Subcutaneous abdominal adipose tissue (tissue), 5 donors: ENCODE measurements around the gene SYNJ2.

ENCODE experiments used
- H3K27ac ChIP-seq: one replicate; pipeline ENCODE4 v1.7.0; 2013; ENCODE audit warnings: low read depth, mild to moderate bottlenecking, inconsistent platforms, low read length, moderate library complexity
- H3K27me3 ChIP-seq, 5 donors: one replicate each; pipeline ENCODE4 v1.7.0; 2013; ENCODE audit warnings: low read length in 5 of 5, inconsistent platforms in 1 of 5; ENCODE audit not compliant: control insufficient read depth in 5 of 5, insufficient read depth in 4 of 5
- H3K36me3 ChIP-seq, 5 donors: one replicate each; pipeline ENCODE4 v1.7.0; 2013; ENCODE audit warnings: low read length in 5 of 5; ENCODE audit not compliant: control insufficient read depth in 5 of 5, insufficient read depth in 5 of 5
- H3K4me1 ChIP-seq, 5 donors: one replicate each; pipeline ENCODE4 v1.7.0; 2013; ENCODE audit warnings: low read length in 5 of 5, mild to moderate bottlenecking in 3 of 5, moderate library complexity in 1 of 5; ENCODE audit not compliant: control insufficient read depth in 5 of 5, insufficient read depth in 5 of 5
- H3K4me3 ChIP-seq, 5 donors: one replicate each; pipeline ENCODE4 v1.7.0; 2013; ENCODE audit warnings: low read length in 5 of 5, low read depth in 1 of 5
- H3K9ac ChIP-seq, 5 donors: one replicate each; pipeline ENCODE4 v1.7.0; 2013; ENCODE audit warnings: low read length in 5 of 5, mild to moderate bottlenecking in 4 of 5, moderate library complexity in 3 of 5
- H3K9me3 ChIP-seq, 5 donors: one replicate each; pipeline ENCODE4 v1.7.0; 2013; ENCODE audit warnings: low read length in 5 of 5; ENCODE audit not compliant: control insufficient read depth in 5 of 5
- donor health status: healthy.
- donor health status: healthy.
- donor health status: healthy.
- donor health status: healthy.
- donor health status: healthy.

SYNJ2 gene

DNA sequence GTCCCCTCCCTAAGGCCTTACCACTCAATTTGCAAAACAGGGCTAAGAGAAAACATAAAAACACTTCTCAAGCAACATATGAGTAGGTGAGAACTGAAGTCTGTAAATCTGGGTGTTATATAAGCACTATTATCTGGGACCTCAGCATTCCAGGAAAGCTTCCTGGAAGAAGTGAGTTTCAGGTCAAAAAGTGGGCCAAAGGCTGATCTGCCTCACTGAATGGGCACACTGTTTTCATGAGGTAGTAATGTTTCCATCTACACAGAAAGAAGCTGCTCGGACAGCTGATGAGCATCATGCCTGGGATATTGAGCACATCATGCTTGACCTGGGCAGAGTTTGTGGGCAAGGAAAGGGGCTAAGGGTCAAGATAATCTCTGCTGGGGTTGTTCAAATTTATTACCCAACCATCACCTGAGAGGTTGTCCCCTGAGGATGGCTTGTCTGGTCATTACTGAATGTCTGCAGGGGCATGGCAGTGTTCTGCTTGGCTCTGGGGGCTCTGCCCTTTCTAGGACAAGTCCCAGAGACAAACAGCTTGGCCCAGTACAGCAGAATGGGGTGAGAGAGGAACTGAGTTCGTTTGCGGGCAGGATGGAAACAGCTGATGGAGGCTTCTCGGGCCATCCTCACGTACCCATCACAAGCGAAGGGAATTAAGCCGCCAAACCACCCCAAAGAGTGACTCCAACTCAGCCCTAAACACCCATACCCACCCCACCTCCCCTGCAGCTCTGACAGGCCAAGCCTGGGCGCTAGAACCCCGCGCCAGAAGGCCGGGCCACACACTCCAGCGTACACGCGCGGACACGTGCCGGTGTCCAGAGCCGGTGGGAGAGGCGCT lies 1.2 kb upstream of the SYNJ2 start:
- peaks cover 0 to 8% (median 3%) of the 10 kb centered on the region in 5 donors for H3K27me3 ChIP-seq
- no peaks in the 10 kb centered on the region for H3K9me3 ChIP-seq
- peaks cover 0 to 22% (median 17%) of the 10 kb centered on the region in 5 donors for H3K4me1 ChIP-seq
- H3K4me3 ChIP-seq, result peak overlapping the region in 4 of 5 donors; percentile 68 to 76 (median 69)
- no peaks in the 10 kb centered on the region for H3K36me3 ChIP-seq
- peak overlapping the region in 2 of 5 donors; percentile 27 to 52 for H3K9ac ChIP-seq
- no peak overlapping the region for H3K27ac ChIP-seq

DNA sequence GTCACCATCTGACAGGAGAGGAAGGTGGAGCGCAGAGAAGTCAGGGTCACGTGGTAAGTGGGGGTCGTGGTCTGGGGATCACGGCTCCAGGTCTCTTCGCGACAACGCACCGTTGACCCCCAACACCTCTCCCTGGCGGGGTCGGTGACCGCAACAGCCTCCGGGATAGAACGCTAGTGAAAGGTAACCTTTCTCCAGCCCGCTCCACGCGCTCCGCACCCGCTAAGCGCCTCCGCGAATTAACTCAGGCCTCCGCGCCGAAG lies 600 bp upstream of the SYNJ2 start:
- H3K36me3 ChIP-seq, result no peaks in the 10 kb centered on the region
- H3K9me3 ChIP-seq, result no peaks in the 10 kb centered on the region
- peak overlapping the region in 2 of 5 donors; percentile 27 to 52 for H3K9ac ChIP-seq
- no peak overlapping the region for H3K27ac ChIP-seq
- peak overlapping the region in 4 of 5 donors; percentile 68 to 76 (median 69) for H3K4me3 ChIP-seq
- peaks cover 0 to 8% (median 3%) of the 10 kb centered on the region in 5 donors for H3K27me3 ChIP-seq
- H3K4me1 ChIP-seq, result peaks cover 0 to 22% (median 17%) of the 10 kb centered on the region in 5 donors

DNA sequence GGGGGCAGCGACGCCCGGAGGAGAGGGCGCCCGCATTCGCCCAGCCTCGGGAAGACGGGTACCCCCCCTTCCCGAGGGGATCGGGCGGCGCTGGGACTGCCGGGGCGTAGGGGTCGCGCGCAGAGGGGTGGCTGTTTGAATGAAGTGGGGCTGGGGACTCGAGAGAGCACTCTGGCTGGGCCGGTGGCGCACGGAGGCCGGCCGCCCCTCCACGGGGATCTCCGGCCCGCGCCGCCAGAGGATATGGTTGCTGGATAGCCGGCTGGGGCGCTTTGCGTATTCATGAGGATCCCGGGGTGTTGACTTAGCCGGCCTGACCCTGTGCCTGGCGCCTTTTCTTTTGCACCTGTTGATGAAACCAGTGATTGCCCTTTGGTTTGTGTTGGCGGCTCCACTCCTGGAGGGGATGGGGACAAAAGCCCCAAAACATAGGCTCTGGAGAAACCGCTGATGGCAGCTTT lies 469 bp downstream of the SYNJ2 start:
- Histone ChIP-seq H3K27ac (no peak overlapping the region), H3K36me3 (no peaks in the 10 kb centered on the region), H3K9me3 (no peaks in the 10 kb centered on the region), H3K27me3 (peaks cover 0 to 8% (median 3%) of the 10 kb centered on the region in 5 donors), H3K4me3 (peak overlapping the region; percentile 54 to 76 (median 68)), H3K4me1 (peaks cover 0 to 22% (median 17%) of the 10 kb centered on the region in 5 donors), H3K9ac (peak overlapping the region in 3 of 5 donors; percentile 42 to 56 (median 52))

DNA sequence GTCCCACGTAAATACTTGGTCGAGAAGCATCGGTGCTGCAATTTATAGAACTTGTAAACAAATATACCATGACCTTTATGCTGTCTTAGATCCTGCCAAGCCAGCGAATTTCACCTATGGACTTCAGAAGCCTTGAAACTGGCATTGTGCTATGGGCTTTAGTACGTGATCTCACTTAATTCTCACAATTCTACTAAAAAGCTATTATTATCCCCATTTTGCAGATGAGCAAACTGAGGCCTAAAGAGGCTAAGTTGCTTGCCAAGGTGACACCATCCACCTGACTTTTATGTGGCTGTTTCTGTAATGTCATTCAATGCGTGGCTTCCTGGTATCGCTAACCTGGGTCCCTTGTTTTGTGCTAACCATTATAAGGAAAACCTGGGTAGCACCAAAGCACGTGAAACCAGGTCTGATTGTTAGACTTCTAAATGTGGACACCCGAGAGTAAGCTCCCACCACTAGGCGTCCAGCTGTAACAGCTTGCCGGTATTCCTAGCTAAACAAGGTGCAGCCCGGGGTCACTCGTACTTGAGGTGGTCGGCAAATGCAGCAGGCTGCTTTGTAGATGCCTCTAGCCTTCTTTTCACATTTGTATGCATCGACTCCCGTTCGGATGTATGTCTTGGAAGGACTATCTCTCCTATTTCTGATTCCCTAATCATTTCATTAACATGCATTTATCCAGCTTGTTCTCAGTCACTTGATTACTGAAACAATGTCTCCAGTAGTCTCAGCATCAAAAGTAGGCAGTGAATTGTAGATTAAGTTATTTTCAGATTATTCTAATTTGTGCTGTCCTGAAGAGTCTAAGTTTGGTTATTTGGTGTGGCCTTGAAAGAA lies 1.1 kb downstream of the SYNJ2 start:
- Histone ChIP-seq H3K4me1 (peaks cover 0 to 22% (median 17%) of the 10 kb centered on the region in 5 donors), H3K27ac (no peak overlapping the region), H3K36me3 (no peaks in the 10 kb centered on the region), H3K9ac (peak overlapping the region in 2 of 5 donors; percentile 42 to 56), H3K9me3 (no peaks in the 10 kb centered on the region), H3K4me3 (peak overlapping the region; percentile 54 to 76 (median 68)), H3K27me3 (peaks cover 0 to 8% (median 3%) of the 10 kb centered on the region in 5 donors)

DNA sequence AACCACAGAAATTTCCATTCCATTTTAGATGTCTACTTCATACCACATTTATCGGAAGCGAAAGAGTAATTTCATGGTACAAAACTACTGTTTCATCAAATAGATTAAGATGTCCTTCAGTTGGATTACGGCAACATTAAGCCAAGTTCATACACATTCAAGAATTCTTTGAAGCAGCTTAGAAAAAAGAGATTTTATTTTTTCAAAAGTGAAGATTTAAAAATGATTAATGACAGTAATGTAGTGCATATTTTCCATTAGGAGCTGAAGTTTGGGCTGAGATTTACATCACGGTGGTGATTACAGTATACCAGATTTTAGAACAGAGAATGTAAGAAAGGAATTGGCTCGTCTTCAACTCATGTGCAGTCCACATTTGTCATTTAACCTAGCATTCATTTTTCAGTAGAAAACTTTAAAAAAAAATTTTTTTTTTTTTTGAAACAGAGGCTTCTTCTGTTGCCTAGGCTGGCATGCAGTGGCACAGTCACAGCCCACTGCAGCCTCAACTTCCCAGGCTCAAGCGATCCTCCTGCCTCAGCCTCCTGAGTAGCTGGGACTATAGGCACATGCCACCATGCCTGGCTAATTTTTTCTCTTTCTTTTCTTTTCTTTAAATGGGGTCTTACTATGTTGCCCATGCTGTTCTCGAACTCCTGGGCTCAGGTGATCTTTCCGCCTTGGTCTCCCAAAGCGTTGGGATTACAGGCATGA lies 1.9 kb downstream of the SYNJ2 start:
- H3K36me3 ChIP-seq, result no peaks in the 10 kb centered on the region
- H3K9ac ChIP-seq, result no peak overlapping the region
- peak overlapping the region in 1 of 5 donors; percentile 68 for H3K4me3 ChIP-seq
- H3K27me3 ChIP-seq, result peaks cover 0 to 8% (median 3%) of the 10 kb centered on the region in 5 donors
- peaks cover 0 to 22% (median 17%) of the 10 kb centered on the region in 5 donors for H3K4me1 ChIP-seq
- no peaks in the 10 kb centered on the region for H3K9me3 ChIP-seq
- no peak overlapping the region for H3K27ac ChIP-seq

DNA sequence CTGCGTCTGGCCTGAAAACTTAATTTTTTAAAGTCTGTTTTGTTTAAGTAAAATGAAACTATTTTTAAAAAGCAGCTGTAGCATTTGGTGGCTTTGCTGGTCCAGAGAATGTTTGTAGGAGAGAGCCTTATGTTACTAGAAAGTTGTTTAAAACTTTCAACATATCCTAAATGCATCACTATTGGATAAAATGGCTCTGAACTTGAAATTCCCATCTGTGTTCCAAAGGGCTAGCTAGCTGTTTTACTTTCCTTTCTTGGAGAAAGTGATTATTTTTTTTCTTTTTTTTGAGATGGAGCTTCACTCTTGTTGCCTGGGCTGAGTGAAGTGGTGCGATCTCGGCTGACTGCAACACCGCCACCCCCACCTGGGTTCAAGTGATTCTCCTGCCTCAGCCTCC lies 2.5 kb downstream of the SYNJ2 start:
- Histone ChIP-seq H3K36me3 (no peaks in the 10 kb centered on the region), H3K27ac (no peak overlapping the region), H3K4me1 (peaks cover 0 to 22% (median 17%) of the 10 kb centered on the region in 5 donors)

DNA sequence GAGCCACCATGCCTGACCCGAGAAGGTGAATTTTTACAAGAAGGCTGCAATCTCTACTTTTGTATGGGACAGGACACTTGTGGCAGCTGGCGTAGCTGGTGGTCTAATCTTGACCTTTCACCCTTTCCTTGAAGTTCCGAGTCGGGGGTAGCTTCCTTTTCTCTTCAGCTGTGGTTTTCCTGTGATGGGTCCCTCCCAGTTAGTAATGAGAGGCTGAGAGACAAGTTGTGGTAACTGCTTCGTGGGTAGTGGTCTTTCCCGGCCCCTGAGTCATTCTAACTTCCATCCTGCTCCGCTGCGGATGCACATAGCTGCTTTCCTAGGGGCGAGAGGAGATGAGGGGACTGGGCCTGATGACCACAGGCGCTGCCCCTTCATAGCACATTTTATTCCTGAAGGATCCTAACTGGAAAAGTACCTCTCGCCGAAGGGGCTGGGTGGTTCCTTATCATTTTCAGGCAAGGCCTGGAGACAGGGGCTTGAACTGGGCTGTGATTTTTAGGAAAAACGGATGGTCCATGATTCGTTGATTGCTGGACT lies 3.1 kb downstream of the SYNJ2 start:
- Histone ChIP-seq H3K27ac (no peak overlapping the region), H3K9ac (no peak overlapping the region), H3K4me3 (no peak overlapping the region)

More for the DNA sequence above, 2.5 kb downstream of the SYNJ2 start:
- no peaks in the 10 kb centered on the region for H3K9me3 ChIP-seq
- no peak overlapping the region for H3K4me3 ChIP-seq
- no peak overlapping the region for H3K9ac ChIP-seq
- H3K27me3 ChIP-seq, result peaks cover 0 to 8% (median 3%) of the 10 kb centered on the region in 5 donors

DNA sequence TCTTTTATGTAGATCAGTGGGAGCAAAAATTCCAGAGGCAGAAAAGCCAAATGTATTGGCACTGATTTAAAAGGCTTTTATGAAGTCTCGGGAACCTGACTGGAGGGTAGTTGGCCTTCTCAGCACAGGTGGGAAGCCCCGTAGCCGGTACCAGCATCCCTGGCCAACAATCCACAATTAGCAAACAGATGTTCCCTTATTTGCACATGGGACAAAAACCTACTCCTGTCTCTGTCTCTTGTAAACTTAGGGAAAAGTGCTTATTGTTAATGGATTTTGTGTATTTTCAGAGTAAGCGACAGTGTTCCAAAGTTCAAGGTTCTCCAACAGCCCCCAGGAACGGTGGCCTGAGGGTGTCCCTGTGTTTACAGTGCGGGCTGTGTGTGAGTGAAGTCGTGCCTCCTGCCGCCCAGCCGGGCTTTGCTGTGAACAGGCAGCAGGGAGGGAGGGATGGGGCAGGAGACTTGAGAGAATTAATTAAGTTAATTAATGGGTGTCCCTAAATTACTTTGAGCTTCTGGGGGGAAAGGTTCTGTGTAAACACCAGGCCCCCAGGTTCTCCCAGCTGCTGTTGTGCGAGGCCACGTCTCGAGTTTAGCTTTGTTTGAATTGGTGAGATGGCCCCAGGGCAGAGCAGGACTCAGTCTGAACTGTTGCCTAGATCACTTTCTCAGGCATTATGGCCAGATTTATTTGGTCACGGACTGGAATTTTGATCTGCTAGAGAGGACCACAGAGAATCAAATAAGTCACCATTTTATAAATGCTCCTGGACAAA lies 3.9 kb downstream of the SYNJ2 start:
- Histone ChIP-seq H3K36me3 (no peaks in the 10 kb centered on the region), H3K27ac (no peak overlapping the region), H3K4me1 (peaks cover 0 to 28% (median 20%) of the 10 kb centered on the region in 5 donors), H3K27me3 (peaks cover 0 to 8% (median 3%) of the 10 kb centered on the region in 5 donors), H3K9me3 (no peaks in the 10 kb centered on the region), H3K9ac (no peak overlapping the region), H3K4me3 (no peak overlapping the region)

More for the DNA sequence above, 3.1 kb downstream of the SYNJ2 start:
- no peaks in the 10 kb centered on the region for H3K9me3 ChIP-seq
- H3K27me3 ChIP-seq, result peaks cover 0 to 8% (median 3%) of the 10 kb centered on the region in 5 donors
- peaks cover 0 to 22% (median 17%) of the 10 kb centered on the region in 5 donors for H3K4me1 ChIP-seq
- no peaks in the 10 kb centered on the region for H3K36me3 ChIP-seq
